ENCODE measurements around the gene STRA6.

Gene STRA6

GRCh38 chr15:74233373-74233772, 30.8 kb upstream of the STRA6 start:
- no peak for TF ChIP-seq CTCF (IDR thresholded peaks at IDR 0.05)

- TF ChIP-seq CTCF (IDR thresholded peaks at IDR 0.05): no peak
Observed at GRCh38 chr15:74231475-74231874, 28.9 kb upstream of the STRA6 start.

GRCh38 chr15:74229686-74230085, 27.1 kb upstream of the STRA6 start:
- TF ChIP-seq CTCF (IDR thresholded peaks at IDR 0.05): no peak

GRCh38 chr15:74228723-74229081, 26.1 kb upstream of the STRA6 start:
- TF ChIP-seq CTCF (IDR thresholded peaks at IDR 0.05): no peak

GRCh38 chr15:74227968-74228722, 25.6 kb upstream of the STRA6 start:
- TF ChIP-seq CTCF (IDR thresholded peaks at IDR 0.05): no peak

GRCh38 chr15:74226761-74227540, 24.4 kb upstream of the STRA6 start:
- no peak for TF ChIP-seq CTCF (IDR thresholded peaks at IDR 0.05)

- no peak for TF ChIP-seq CTCF (IDR thresholded peaks at IDR 0.05)
Observed at GRCh38 chr15:74225928-74226327, 23.3 kb upstream of the STRA6 start.
